ENCODE data around the gene ARHGEF37.

Gene ARHGEF37

GRCh38 chr5:149679876-149680809 lies 98.8 kb downstream of the ARHGEF37 start:
- no peak for DNase-seq

GRCh38 chr5:149680810-149681221 lies 99.5 kb downstream of the ARHGEF37 start:
- no peak for DNase-seq

GRCh38 chr5:149681252-149681651 lies 100.0 kb downstream of the ARHGEF37 start:
- DNase-seq: no peak

- DNase-seq: no peak
Observed at GRCh38 chr5:149681922-149682321, 100.6 kb downstream of the ARHGEF37 start.

- DNase-seq: no peak
Observed at GRCh38 chr5:149682532-149683075, 101.3 kb downstream of the ARHGEF37 start.

- no peak for DNase-seq
Observed at GRCh38 chr5:149683964-149684363, 102.7 kb downstream of the ARHGEF37 start.

GRCh38 chr5:149684371-149684770 lies 103.1 kb downstream of the ARHGEF37 start:
- DNase-seq: no peak

All from fibroblast of skin of scalp (primary cell).